Stimulated activated CD4-positive, alpha-beta T cell treated with anti-CD3 and anti-CD28 coated beads, TNF-alpha, amount 100 ng/mL, for 4 hours (primary cell): ENCODE data around the gene NOXA1.
"Not testable (repeated sequence)": the region's sequence is repeated elsewhere in the genome, so short reads cannot be mapped to it uniquely, and the experiment has no call there.

ENCODE experiments used
- DNase-seq, 3 experiments: peaks; one replicate each; pipeline ENCODE4 v3.0.0-alpha.2; 2020; ENCODE audit warnings: low read depth in 3 of 3

Gene NOXA1

DNA sequence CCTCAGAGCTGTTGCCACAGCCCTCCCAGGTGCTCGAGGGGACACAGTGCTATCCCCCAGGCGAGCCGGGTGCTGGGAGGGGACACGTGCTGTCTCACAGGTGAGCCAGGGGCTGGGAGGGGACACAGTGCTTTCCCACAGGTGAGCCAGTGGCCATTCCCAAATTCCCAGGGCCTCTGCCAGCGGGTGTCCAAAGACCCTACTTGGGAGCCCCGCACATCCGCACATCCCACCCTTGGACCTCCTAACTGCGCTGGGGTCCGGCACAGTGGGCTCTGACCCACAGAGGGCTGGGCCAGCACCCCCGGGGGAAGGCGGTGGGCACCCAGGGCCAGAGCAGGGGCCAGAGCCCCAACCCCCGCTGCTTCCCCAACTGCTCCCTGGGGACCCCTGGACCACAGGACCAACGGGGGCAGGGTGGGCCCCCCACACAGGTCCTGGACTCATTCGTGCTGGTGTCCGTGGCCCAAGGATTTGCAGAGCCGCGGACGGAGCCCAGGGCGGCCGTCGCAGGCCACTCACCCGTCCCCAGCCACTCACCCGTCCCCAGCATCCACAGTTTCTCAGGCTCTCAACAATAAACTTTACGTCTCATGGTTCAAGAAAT is 18.1 kb upstream of the NOXA1 start:
- no peak for DNase-seq

GRCh38 chr9:137405677-137406081 is 17.5 kb upstream of the NOXA1 start:
- no peak for DNase-seq

DNA sequence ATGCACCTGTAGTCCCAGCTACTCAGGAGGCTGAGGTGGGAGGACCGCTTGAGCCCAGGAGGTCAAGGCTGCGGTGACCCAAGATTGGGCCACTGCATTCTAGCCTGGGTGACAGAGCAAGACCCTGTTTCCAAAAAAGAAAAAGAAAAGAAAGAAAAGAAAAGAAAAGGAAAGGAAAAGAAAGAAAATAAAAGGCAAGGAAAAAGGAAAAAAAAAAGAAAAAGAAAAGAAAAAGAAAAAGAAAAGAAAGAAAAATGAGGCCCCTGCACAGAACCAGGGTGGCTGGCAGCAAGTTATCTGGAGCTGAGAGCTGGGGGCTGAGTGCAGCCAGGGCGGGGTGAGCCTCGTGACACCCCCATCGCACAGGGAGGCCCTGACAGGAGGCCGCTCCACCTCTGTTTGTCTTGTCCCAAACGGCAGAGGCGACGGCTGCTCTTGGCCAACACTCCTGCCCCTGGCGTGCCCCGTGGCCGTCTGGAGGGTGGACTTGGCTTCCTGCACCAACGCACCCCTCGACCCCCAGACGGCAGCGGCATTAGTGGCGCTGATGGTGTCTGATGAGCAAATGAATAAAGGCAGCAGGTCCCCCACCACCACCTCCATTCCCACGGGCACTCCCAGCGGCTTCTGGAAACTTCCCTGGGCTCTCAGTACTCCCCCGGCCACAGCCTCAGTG is 17.0 kb upstream of the NOXA1 start:
- DNase-seq, result no peak

GRCh38 chr9:137406876-137407589 is 16.2 kb upstream of the NOXA1 start:
- peak; percentile 37 to 49 (median 40) for DNase-seq

DNA sequence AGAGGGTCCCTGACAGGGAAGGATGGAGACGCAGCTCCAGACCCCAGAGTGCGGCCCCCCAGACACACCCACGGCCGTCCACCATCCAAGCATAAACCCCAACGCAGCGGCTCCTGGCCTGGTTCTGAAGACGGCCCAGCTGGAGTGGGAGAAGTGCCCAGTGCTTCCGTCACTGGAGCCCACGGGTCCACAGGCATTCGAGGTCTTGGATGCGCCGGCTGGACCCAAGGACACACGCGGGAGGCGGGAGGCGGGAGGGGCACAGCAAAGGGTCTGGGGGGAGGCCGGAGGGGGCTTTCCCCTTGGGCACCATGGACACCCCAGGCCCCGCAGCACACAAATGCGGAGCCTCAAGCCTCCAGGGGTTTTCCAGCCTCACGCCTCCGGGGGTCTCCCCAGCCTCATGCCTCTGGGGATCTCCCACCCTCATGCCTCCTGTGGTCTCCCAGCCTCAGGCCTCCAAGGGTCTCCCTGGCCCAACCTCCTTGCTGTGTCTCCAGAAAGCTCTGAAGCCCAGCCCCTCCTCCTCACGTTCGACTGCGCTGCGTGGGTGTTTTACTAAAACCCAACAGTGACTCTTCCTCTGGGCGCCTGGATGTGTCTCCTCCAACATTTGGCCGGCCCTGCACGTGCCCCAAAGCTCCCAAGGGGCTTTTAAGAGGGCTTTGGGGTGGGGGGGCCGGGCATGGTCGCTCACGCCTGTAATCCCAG is 15.4 kb upstream of the NOXA1 start:
- no peak for DNase-seq

DNA sequence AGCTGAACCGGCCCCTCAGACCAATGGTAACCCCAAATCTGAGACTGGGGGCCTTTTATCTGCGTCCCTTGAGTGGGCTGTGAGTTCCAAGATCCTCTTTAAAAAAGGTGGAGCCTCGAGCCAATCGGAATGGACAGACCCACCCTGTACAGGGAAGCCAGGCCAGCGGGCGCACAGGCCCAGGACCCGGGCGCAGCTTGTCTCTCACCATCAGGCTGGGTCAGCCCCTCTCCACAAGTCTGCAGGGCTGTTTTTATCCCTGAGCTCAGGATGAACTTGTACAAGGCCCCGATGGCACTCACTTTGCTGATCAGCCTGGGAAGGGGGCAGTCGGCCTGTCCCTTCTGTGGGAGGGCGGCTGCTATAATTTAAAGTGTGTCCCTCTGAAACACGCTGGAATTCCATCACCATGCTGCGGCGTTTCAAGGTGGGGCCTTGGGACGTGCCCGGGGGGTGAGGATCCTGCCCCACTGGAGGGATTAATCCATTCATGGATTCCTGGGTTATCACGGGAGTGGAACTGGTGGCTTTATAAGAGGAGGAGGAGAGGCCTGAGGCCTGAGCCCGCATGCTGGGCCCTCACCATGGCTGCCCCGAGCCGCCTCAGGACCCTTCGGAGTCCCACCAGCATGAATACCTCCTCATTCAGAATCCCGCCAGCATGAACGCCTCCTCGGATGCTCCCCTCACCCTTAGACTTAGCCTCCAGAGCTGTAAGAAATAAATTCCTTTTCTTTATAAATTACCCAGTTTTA is 14.4 kb upstream of the NOXA1 start:
- no peak for DNase-seq

DNA sequence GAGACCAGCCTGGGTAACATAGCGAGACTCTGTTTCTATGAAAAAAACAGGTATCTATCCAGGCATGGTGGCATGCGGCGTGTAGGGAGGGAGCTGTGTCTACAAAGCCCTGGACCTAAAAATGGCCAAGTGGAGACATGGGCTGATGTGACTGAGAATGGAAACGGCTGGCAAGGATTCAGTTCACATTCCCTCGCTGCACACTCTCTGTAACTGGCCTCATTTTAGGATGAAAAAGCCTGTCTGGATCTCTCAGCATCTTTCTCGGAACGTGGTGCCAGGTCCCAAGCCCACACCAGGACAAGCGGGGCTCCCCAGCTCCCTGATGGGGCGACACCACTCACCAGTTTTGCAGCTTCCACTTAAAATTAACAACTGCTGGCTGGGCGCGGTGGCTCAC is 13.7 kb upstream of the NOXA1 start:
- no peak for DNase-seq

GRCh38 chr9:137410236-137410890 is 12.8 kb upstream of the NOXA1 start:
- not testable (repeated sequence) for DNase-seq

GRCh38 chr9:137410891-137411249 is 12.3 kb upstream of the NOXA1 start:
- no peak for DNase-seq

DNA sequence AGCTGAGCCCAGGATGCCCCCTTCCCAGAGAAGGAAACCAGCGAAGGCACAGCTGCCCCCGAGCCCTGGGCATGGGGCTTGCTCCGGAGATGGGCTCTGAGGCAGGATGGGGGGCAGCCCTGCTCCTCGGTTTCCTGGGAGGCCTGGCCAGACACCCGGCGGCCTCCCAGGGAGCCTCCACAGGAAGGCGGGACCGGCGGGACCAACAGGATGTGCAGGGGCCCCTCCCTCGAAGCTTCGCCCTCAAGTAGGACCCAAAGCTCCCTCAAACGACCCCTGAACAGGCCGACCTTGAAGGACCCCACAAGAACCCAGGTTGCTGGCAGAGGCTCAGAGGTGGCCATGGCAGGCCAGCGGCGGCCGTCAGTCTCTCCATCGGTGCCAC is 11.9 kb upstream of the NOXA1 start:
- DNase-seq, result no peak

- DNase-seq, result no peak
Measured at GRCh38 chr9:137411645-137412380, 11.4 kb upstream of the NOXA1 start.

DNA sequence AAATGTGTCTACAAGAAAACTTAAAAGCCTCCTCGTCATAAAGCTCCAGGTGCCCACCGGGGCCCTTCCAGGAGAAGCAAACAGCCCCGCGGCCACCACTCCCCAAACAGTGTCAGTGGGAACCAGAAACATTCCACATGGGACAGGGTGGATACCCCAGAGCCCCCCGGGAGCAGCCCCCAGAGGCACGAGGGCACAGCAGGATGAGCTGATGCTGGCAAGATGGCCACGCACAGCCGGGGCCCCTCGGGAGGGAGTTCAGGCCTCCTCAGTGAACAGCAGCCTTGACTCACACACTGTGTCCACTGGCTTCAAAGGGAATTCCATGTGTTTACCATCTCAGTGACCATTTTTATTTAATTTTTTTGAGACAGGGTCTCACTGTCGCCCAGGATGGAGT is 10.8 kb upstream of the NOXA1 start:
- no peak for DNase-seq

- DNase-seq, result no peak
Measured at GRCh38 chr9:137415451-137415850, 7.7 kb upstream of the NOXA1 start.

DNA sequence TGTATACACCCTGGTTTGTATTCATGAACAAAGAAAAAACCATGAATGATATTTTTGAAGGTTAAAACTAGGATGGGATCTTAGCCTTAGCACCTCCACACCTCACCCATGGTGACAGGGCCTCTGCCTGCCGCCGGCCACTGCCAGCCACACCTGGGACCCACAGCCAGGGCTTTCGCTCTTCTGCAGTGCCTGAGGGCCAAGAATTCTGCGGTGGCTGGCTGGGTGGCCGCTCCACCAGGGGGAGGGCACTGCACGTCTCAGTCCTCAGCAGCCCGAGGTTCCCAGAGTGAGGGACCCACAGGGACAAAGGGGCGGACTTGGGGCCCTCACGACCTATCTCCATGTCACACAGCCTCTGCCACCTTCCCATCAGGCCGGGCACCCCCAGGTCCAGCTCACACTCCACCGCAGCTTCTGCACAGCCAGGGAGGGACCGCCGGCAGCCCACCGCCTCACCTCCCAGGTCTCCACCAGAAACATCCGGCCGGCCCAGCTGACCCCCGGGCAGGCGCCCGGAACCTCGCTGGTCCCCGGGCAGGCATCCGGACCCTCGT is 7.1 kb upstream of the NOXA1 start:
- DNase-seq, result no peak

DNA sequence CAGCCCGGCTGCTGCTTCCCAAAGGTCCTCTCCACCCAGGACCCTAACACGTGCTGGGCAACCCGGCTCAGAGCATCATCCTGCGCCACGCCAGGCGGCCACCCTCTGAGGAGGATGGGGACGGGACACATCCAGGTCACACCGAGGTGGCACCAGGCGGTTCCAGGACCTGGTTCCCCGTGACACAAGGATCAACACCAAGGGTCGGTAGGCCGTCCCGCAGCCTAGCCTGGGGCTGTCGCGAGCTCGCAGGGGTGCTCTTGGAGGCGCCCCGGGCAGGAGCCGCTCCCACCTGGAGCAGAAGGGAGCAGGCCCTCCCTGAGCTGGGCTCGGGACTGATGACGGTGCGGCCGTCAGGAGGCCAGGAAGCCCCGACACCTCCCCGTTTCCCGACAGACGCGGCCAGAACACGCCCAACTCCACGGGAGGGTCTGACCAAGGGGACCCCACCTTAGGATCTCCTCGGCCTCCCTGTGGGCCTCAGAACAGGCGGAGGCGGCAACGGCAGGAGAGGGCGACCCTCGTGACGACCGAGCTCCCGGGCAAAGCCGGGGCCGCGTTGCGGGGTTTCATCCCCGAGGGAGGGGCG is 6.5 kb upstream of the NOXA1 start:
- no peak for DNase-seq

DNA sequence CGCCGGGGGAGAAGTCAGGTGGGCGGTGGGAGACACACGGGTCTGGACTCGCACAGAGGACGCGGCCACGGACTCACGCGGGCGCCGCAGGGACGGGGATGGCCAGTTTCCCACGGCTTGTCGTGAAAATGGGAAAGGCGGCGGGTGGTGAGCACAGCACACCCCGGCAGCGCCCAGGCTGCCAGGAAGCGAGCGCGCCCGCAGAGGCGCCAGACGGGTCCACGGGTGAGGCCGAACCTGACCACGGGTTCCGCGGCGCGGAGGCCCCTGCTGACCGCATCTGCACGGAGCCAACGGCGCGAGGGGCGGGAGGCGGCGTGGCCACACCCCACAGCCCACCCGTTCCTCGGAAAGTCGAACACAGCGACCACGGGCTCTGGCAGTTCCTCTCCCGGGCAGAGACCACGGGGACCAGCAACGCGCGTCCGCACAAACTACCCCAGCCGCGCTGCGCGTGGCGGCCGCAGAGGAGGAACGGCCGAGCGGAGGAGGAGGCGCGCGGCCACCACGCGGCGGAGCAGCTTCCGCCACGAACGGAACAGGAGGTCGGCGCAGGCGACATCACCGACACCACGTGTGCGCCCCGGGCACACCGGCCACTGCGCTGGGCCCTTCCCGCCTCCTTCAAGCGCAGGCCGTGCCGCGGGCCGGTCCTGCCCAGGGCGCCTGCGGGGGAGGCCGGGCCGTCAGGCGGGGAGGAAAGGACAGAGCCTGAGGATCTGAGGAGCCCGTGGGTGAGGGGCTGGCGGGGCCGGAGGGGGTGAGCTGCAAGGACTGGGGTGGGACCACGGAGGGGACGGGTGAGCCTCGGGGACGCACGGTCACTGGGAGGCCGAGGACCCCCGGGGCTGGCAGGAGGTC is 5.8 kb upstream of the NOXA1 start:
- DNase-seq, result no peak

- no peak for DNase-seq
Measured at GRCh38 chr9:137421838-137422603, 1.2 kb upstream of the NOXA1 start.
